Trophoblast cell (in vitro differentiated cells and primary cell): ENCODE results near the gene PIAS4.
"Not testable (repeated sequence)": the region's sequence is repeated elsewhere in the genome, so short reads cannot be mapped to it uniquely, and the experiment has no call there.

Experiments
- DNase-seq, 2 donors: peaks; one replicate each; pipeline ENCODE4 v3.0.0-alpha.2; 2016
- H2AFZ ChIP-seq: 2 replicates; pipeline ENCODE4 v1.6.1; 2013; ENCODE audit warnings: low read length, moderate library complexity, mild to moderate bottlenecking; ENCODE audit not compliant: insufficient read depth, poor library complexity
- H2AK5ac ChIP-seq: 2 replicates; pipeline ENCODE4 v1.6.1; 2013; ENCODE audit warnings: mild to moderate bottlenecking, low read length
- H2BK120ac ChIP-seq: 2 replicates; pipeline ENCODE4 v1.6.1; 2013; ENCODE audit warnings: low read length, mild to moderate bottlenecking, moderate library complexity; ENCODE audit not compliant: insufficient read depth, poor library complexity
- H2BK12ac ChIP-seq: 2 replicates; pipeline ENCODE4 v1.6.1; 2013; ENCODE audit warnings: mild to moderate bottlenecking, low read length, moderate library complexity
- H2BK5ac ChIP-seq: 2 replicates; pipeline ENCODE4 v1.6.1; 2013; ENCODE audit warnings: low read length, low read depth, moderate library complexity, mild to moderate bottlenecking; ENCODE audit not compliant: poor library complexity
- H3K14ac ChIP-seq: 2 replicates; pipeline ENCODE4 v1.6.1; 2013; ENCODE audit warnings: mild to moderate bottlenecking, low read length
- H3K18ac ChIP-seq: 2 replicates; pipeline ENCODE4 v1.6.1; 2013; ENCODE audit warnings: mild to moderate bottlenecking, low read length
- H3K23ac ChIP-seq: 2 replicates; pipeline ENCODE4 v1.6.1; 2013; ENCODE audit warnings: low read length
- H3K27ac ChIP-seq: 2 replicates; pipeline ENCODE4 v1.5.1; 2013; ENCODE audit warnings: low read depth, mild to moderate bottlenecking, inconsistent platforms, low read length, moderate library complexity
- H3K27me3 ChIP-seq: 2 replicates; pipeline ENCODE4 v1.6.1; 2013; ENCODE audit warnings: inconsistent platforms, mild to moderate bottlenecking, low read length, moderate library complexity; ENCODE audit not compliant: insufficient read depth
- H3K36me3 ChIP-seq, 2 experiments: 1 replicate in 1 of 2; 2 replicates in 1 of 2; pipeline ENCODE4 v1.6.1; 2013; ENCODE audit warnings: low read length in 2 of 2, mild to moderate bottlenecking in 2 of 2, moderate library complexity in 1 of 2; ENCODE audit not compliant: insufficient read depth in 2 of 2, control insufficient read depth in 1 of 2
- H3K4ac ChIP-seq: 2 replicates; pipeline ENCODE4 v1.6.1; 2013; ENCODE audit warnings: low read depth, mild to moderate bottlenecking, low read length, moderate library complexity
- H3K4me1 ChIP-seq, 2 experiments: 1 replicate in 1 of 2; 2 replicates in 1 of 2; pipeline ENCODE4 v1.6.1; 2013; ENCODE audit warnings: low read length in 2 of 2, mild to moderate bottlenecking in 2 of 2, moderate library complexity in 1 of 2; ENCODE audit not compliant: insufficient read depth in 2 of 2, control insufficient read depth in 1 of 2
- H3K4me2 ChIP-seq: 2 replicates; pipeline ENCODE4 v1.6.1; 2013; ENCODE audit warnings: inconsistent platforms, mild to moderate bottlenecking, low read length, moderate library complexity
- H3K4me3 ChIP-seq: 2 replicates; pipeline ENCODE4 v1.5.1; 2013; ENCODE audit warnings: mild to moderate bottlenecking, low read depth, low read length, inconsistent platforms
- H3K79me1 ChIP-seq: one replicate; pipeline ENCODE4 v1.6.1; 2013; ENCODE audit warnings: low read length
- H3K79me2 ChIP-seq: 2 replicates; pipeline ENCODE4 v1.6.1; 2013; ENCODE audit warnings: low read length, mild to moderate bottlenecking; ENCODE audit not compliant: control insufficient read depth, insufficient read depth, poor library complexity
- H3K9ac ChIP-seq: 2 replicates; pipeline ENCODE4 v1.6.1; 2013; ENCODE audit warnings: mild to moderate bottlenecking, low read length
- H3K9me3 ChIP-seq: 2 replicates; pipeline ENCODE4 v1.6.1; 2013; ENCODE audit warnings: low read depth, mild to moderate bottlenecking, control low read depth, inconsistent platforms, low read length; ENCODE audit not compliant: insufficient read depth
- H4K12ac ChIP-seq: 2 replicates; pipeline ENCODE4 v1.6.1; 2013; ENCODE audit warnings: low read depth, mild to moderate bottlenecking, low read length, moderate library complexity
- H4K8ac ChIP-seq: 2 replicates; pipeline ENCODE4 v1.6.1; 2013; ENCODE audit warnings: low read depth, mild to moderate bottlenecking, low read length, moderate library complexity
- H4K91ac ChIP-seq: one replicate; pipeline ENCODE4 v1.6.1; 2013; ENCODE audit warnings: low read depth, mild to moderate bottlenecking, low read length, moderate library complexity
- WGBS: extraction: QIAGEN DNeasy Blood & Tissue Kit; methylation state at CpG from one replicate; pipeline ENCODE4 v1.1.7; 2013; ENCODE audit warnings: missing lambda C conversion rate; ENCODE audit not compliant: insufficient read length, insufficient coverage; ENCODE audit errors: extremely low coverage; 5-methylcytosine and 5-hydroxymethylcytosine counted together

The PIAS4 gene

GRCh38 chr19:3995607-3996006 is 11.9 kb upstream of the PIAS4 start:
- Histone ChIP-seq H2BK12ac (no peak overlapping the region), H3K23ac (no peak overlapping the region), H3K9ac (no peak overlapping the region), H4K91ac (no peak overlapping the region), H2AK5ac (no peak overlapping the region), H4K8ac (no peak overlapping the region), H3K4ac (no peak overlapping the region), H3K79me1 (no peaks in the 10 kb centered on the region), H3K14ac (no peak overlapping the region), H2BK120ac (no peak overlapping the region), H4K12ac (no peak overlapping the region), H3K36me3 (no peaks in the 10 kb centered on the region), H3K18ac (no peak overlapping the region), H3K9me3 (peaks cover 2% of the 10 kb centered on the region), H3K27me3 (no peaks in the 10 kb centered on the region), H3K4me1 (no peaks in the 10 kb centered on the region), H2BK5ac (no peak overlapping the region), H3K4me3 (no peak overlapping the region), H3K27ac (no peak overlapping the region), H3K79me2 (no peaks in the 10 kb centered on the region), H3K4me2 (no peak overlapping the region), H2AFZ (no peak overlapping the region)
- no CpG with 5 or more reads among the region's 6 CpGs for WGBS
- DNase-seq, result no peak

GRCh38 chr19:3998667-3999412 is 8.7 kb upstream of the PIAS4 start:
- not testable (repeated sequence) for H3K4me3 ChIP-seq, H4K91ac ChIP-seq, H3K4me2 ChIP-seq, H3K9ac ChIP-seq, H2AK5ac ChIP-seq, H2BK120ac ChIP-seq, H4K8ac ChIP-seq, H3K79me1 ChIP-seq, DNase-seq, H3K4me1 ChIP-seq, H2BK12ac ChIP-seq, H3K79me2 ChIP-seq, H2BK5ac ChIP-seq, H3K18ac ChIP-seq, H3K4ac ChIP-seq, H3K36me3 ChIP-seq, H3K27ac ChIP-seq, H3K14ac ChIP-seq, H3K9me3 ChIP-seq, H2AFZ ChIP-seq, H3K23ac ChIP-seq, H3K27me3 ChIP-seq, H4K12ac ChIP-seq
- no CpG with 5 or more reads among the region's 29 CpGs for WGBS

- not testable (repeated sequence) for H2BK120ac ChIP-seq, H2AK5ac ChIP-seq, H3K27me3 ChIP-seq, H3K9me3 ChIP-seq, H3K18ac ChIP-seq, H3K79me1 ChIP-seq, H3K79me2 ChIP-seq, H3K4me2 ChIP-seq, H3K4me3 ChIP-seq, H2BK12ac ChIP-seq, H3K4me1 ChIP-seq, H3K23ac ChIP-seq, H2AFZ ChIP-seq, H3K36me3 ChIP-seq, H2BK5ac ChIP-seq, H3K27ac ChIP-seq, H3K14ac ChIP-seq, H4K91ac ChIP-seq, H3K9ac ChIP-seq, DNase-seq, H4K12ac ChIP-seq, H4K8ac ChIP-seq, H3K4ac ChIP-seq
- no CpG with 5 or more reads among the region's 5 CpGs for WGBS
These were observed 6.7 kb upstream of the PIAS4 start for GRCh38 chr19:4000798-4001197.

GRCh38 chr19:4005436-4005835 is 2.1 kb upstream of the PIAS4 start:
- not testable (repeated sequence) for H2BK120ac ChIP-seq, H3K18ac ChIP-seq, H3K9me3 ChIP-seq, H3K23ac ChIP-seq, H4K8ac ChIP-seq, H2BK12ac ChIP-seq, H3K36me3 ChIP-seq, H3K4me2 ChIP-seq, H3K14ac ChIP-seq, H3K27me3 ChIP-seq, H2BK5ac ChIP-seq, H4K91ac ChIP-seq, H3K4me3 ChIP-seq, H2AFZ ChIP-seq, H4K12ac ChIP-seq, H3K9ac ChIP-seq, H3K4ac ChIP-seq, H3K27ac ChIP-seq, H2AK5ac ChIP-seq
- H3K4me1 ChIP-seq, result peaks cover 8 to 15% of the 10 kb centered on the region in 2 experiments
- WGBS, result no CpG with 5 or more reads among the region's 9 CpGs
- DNase-seq, result peak in 1 of 2 donors; percentile 42
- H3K79me2 ChIP-seq, result peaks cover 22% of the 10 kb centered on the region
- peaks cover 10% of the 10 kb centered on the region for H3K79me1 ChIP-seq
